DMS114 treated with DMSO at 0.1 percent for 48 hours (cell line): ENCODE measurements around the gene DNAJC18.
"Not testable (repeated sequence)": the region's sequence is repeated elsewhere in the genome, so short reads cannot be mapped to it uniquely, and the experiment has no call there.

Experiments
- DNase-seq: peaks from one replicate; lab custom pipeline; 2025; ENCODE audit not compliant: unreplicated experiment; lab: John Stamatoyannopoulos, UW

The DNAJC18 gene

DNA sequence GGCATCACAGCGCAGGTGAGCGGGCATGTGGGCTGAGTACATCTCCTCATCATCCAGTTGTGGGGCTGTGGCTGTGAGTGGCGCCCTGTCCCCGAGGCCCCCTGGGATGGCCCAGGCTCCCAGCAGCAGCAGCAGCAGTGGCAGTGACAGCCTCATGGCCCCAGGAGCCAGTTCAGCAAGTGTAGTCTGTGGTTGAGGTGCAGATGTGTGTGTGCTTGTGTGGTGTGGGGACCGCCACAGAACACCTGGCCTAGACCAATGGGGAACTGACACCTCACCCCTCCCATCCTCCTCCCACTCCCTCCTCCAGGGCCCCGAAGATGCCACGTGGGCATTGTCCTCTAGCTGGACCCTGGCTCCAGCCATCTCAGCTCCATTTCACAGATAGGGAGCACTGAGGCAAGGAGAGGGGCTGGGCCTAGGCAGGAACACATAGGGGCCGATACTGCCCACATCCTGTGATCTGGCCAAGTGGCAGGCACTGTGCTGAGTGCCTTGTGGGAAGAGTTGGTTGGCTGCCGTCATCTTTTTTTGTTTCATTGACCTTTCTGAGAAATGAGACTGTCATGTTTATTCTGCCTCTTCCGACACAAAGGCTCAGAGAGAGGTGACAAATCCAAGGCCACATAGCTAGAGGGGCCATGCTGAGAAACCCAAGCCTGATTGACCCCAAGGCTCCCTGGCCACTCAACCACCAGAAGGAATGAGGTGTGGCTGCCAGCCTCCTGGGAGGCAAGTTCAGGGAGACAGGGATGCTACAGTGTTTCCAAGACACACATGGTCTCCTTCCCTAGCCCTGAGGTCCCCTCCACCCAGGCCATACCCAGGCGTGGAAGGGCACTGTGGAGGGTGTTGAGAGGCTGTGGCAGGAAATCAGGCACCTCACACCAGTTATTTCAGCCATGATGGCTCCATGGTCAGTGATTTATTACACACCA, 49.4 kb downstream of the DNAJC18 start, which contains the start of gene MZB1:
TSS of gene MZB1 (minus strand) at position 213 of the 938 bp plus-strand sequence. CDS start at position 156, 57 bp downstream.
- DNase-seq: no peak

DNA sequence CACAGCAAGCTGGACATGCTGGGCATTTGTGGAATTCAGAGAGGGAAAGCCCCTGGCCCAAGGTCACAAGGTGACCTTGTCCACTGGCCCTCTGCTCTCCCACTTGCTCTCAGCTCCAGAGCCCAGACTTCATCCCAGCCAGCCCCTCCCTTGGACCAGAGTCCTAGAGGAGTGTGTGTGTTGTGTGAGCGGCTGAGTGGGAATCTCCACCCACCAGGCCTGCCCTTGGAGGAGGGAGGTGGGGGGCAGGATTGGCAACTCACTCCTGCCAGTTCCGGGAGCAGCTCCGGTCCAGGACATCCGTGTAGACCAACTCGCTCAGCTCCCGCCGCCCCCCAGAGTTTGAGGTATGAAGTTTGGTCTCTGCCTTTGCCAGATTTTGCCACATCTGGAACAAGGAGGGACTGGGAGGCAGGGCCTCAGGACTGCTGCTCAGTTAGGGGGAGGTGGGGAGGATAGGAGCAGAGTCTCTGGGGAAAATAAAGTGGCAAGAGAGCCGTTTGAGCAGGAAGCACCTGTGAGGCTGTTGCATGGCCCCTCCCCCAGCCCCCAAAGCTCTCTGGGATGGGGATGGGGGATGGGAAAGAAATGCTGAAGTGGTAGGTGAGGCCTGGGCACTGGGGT, 51.0 kb downstream of the DNAJC18 start:
- no peak for DNase-seq

DNA sequence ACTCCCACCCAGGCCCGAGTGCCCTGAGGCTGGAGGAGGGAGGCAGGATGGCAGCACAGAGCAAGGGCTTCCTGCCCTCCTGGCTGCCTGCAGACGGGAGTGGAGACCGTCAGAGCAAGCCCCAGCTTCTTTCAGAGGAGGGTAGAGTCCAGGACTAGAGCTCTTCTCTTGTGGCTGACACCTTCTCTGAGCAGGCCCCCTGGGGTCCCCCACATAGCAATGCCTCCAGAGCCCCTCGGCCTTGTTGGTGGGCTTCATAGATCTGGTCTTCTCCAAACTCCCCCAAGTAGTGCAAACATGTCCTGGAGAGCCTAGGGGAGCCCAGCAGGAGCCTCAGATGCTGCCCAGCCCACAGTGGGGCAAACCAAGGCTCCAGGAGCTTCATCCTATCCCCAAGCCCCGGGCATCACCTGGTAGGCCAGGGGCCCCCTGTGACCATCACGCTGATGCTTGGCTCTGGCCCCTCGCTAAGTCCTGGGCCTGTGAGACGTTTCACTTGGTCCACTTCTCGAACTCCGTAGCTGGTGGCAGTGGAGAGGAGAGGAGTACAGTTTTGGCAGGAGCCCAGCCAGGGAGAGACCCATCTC, 51.6 kb downstream of the DNAJC18 start:
- no peak for DNase-seq

DNA sequence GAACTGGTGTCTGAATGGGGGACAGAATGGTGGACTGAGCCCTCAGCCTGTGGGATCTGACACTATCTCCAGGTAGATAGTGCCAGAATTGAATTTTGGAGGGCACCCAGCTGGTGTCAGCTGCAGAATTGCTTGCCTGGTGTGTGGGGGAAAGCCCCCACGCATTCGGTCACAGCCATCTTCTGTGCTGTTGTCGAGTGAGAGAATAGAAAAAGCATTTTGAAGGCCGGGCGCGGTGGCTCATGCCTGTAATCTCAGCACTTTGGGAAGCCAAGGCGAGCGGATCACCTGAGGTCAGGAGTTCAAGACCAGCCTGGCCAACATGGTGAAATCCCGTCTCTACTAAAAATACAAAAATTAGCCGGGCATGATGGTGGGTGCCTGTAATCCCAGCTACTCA, 52.4 kb downstream of the DNAJC18 start:
- not testable (repeated sequence) for DNase-seq

DNA sequence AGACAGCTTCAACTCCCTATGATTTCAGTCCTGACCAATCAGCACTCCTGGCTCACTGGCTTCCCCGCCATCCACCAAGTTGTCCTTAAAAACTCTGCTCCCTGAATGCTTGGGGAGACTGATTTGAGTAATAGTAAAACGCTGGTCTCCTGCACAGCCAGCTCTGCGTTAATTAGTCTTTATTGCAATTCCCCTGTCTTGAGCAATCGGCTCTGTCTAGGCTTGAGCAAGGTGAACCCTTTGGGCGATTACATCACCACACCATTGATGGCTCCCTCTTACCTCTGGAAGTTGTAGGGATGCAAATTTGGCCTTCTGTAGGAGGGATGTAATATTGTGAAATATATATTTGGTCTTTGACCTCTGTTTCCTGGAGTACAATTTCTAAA, 53.3 kb downstream of the DNAJC18 start:
- no peak for DNase-seq

DNA sequence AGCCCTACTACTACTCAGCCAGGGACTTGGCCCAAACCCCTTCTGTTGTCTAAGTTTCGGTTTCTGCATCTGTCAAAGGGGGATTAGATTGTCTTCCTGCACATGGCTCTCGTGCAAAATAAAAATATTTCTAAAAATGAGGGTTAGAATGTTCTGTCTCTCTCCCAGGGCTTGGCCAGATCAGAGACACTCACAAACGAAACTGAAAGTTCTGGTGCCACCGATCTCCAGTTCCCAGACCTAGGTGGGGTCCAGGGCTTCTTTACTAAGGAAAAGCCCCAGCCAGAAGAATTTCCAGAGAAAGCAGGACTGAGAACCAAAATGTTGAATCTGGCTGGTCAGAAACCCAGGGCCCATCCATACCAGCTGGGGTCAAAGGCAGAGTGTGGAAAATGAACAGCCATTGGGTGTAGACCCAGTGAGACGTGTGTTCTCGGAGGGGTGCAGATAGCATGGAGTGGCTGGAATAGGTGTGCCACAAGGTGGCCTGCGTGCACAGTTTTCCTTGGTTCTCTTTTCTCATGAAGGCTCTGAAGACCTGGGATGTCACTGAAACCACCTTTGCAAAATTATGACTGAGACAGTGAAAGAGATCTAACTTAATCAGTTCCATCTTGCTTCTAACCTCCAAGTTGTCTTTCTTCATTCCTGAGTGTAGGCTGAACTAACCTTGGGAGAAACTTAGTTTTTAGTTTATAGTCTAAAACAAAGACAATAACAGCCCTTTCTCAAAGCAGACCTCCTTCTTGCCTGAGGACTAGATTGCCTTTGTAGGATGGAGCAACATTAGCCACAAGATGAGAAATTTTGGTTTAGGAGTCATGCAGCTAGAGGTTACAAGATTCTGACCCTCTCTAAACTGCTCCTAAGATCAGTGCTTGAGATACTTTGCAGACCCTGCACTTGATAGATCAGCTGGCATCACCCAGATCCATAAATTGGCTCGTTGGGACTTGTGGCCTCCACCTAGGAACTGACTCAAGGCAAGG, 54.0 kb downstream of the DNAJC18 start:
- DNase-seq: no peak

DNA sequence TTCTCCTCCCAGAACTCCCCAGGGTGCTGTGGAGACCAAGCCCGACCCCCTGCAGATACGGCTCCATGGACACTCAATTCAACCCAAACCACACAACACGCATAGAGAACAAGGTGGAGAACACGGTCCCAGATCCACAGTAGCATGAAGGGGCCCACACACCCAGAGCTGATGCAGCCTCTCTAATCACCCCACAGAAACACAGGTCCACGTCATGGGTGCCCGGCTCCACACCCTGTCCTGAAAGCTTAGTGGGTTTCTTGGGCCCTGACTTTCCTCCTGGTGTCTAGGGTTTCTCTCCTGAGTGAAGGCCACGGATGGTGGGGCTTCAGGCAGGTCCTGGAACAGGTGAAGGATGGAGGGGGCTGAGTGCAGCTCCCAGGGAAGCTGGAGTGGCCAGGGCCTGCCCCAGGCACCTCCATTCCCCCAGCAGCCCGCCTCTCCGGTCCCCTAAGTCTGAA, 54.7 kb downstream of the DNAJC18 start:
- no peak for DNase-seq

DNA sequence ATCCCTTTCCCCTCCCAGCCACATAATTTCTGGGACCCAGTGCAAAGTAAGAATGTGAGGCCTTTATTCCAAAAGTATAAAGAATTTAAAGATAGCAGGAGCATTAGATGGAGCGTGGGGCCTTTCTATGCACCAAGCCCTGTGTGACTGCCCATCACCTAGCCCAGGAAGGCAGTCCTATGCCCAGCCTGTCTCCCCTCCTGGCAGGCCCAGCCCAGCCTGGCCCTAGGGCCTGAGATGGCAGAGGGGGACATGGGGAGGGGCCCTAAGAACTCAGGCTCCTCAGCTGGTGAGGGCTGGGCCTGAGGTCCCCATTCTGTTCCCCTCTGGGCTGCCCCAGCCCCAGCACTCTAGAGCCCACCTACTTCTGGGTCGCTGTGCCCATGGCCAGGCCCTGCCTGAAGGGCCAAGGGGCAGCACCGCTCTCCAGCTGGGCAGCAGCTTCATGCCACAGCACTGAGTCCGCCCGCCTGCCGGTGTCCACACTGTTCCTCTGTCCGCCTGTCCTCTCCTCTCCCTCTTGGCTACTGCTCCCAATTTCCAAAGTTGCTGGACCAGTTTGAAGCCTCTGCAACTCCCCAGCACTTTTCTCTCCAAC, 55.2 kb downstream of the DNAJC18 start:
- no peak for DNase-seq

DNA sequence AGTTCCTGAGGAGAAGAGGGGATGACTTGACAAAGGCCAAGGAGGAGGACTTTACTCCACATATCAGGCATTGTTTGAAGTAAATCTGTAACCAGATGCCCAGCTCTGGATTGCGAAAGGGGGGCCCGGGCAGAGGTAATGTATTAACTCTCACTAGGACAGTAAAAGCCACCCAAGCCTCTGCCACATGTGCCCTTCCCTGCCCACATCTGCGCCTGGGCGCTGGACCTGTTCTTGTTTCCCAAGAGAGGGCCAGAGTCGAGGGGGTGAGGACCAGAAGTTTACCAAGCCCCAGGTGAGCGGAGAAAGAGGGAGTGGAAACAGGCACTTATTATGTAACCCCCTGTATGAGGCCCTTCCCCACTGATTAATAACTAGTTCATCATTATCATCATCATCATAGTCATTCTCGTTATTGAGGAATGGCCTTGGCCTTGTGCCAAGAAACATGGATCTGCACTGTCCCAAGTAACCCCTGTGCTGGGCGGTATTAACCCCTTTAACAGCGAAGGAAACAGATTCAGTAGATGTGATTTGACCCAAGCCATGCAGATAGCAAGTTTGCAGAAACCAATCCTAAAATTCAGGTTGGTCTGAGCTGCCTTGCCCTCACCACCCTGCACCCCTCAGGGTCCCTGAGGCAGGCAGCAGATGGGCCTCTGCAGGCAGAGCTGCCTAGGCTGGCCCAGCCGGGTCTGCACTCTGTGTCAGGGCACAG, 55.9 kb downstream of the DNAJC18 start, which contains the start of gene SLC23A1:
TSS of gene SLC23A1 (minus strand) at position 23 of the 718 bp plus-strand sequence. CDS start 44 bp downstream, outside the sequence.
- no peak for DNase-seq

DNA sequence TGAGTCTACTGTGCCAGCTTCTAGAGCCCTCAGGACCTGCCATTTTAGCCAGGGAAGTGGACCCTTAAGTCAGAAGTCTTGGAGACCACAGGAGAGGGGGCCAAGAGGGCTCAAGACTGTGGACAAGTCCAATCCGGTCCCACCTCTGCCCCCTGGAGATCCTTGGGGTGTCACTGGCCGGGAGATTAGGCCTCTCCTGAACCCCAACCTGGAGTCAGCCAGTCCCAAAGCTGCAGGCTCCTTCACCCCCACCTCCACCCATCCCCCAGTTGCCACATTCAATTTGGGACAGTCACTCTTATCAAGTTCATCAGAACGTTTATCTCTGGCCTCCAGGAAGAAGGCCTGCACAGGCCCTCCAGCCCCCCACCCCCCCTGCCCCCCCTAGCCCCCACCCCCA, 56.5 kb downstream of the DNAJC18 start:
- no peak for DNase-seq

DNA sequence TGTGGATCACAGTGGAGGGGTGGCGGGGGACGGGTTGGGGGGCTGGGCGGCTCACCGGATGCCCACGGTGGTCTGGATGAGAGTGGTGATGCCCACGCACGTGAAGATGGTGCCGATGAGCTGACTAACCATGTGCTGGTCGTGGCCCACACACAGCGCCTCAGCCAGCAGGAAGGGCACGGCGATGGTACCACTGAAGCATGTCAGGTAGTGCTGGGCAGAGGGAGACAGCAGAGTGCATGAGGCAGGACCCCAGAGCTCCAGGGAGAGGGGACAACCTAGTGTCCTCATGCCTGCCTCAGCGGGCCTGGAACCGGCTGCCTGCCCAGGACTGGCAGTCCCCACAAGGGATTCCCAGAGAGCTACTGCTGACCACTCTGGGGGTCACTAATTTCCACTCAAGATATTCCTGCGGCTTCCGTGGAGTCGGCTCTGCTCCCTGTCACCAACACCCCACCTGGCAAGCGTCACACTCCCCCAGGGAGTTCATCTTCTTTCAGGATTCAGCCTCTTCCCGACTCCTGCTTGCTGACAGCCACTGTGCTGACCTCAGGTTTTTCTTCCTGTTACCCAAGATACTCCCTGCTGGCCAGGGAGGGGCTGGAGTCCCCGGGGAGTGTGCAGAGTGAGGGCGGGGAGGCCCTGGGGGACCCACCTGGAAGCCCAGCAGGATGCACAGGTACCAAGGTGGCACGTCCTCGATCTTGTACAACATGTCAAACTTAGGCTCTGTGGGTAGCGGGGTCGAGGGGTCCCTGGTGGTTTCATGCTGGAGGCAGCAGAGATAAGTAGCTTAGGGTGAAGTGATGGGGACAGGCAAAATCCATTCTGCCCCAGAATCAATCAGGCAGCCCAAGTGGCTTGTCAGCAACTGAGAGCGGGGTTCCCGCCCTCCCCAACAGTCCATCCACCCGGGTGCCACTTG, 57.2 kb downstream of the DNAJC18 start:
- DNase-seq: no peak

DNA sequence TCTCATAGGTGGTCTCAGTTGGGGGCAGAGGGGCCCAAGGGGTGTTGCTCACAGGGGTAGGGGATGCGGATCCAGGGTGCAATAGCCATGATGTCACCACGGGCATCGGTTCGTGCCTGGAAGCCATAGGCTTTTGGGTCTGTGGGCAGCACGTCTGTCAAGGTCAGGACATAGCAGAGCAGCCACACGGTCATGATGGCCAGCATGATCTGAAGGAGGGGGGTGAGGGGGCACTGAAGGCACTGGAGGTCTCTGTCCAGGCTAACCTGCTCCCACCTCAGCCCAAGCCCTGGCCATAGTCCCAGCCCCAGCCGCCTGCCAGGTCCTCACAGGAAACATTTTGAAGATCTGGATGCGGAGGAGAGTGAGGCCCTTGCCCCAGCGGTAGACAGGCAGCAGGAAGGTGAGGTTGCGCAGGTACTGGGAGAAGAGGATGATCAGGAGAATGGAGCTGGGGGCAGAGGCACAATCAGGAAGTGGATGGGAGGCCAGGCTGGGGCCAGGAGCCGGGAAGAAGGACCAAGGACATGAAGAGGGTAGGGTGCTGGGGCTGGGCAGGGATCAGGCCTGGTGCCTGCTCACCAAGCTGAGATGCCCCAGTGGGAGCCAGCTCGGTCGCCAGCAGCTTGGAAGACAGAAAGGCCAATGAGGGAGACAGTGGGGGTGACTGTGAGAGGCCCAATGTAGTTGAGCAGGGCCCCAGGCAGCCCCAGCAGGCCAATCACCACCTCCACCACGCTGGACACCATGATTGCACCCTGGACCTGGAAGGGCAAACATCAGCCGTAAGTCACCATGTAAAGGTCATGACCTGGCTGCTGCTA, 59.5 kb downstream of the DNAJC18 start:
- no peak for DNase-seq

DNA sequence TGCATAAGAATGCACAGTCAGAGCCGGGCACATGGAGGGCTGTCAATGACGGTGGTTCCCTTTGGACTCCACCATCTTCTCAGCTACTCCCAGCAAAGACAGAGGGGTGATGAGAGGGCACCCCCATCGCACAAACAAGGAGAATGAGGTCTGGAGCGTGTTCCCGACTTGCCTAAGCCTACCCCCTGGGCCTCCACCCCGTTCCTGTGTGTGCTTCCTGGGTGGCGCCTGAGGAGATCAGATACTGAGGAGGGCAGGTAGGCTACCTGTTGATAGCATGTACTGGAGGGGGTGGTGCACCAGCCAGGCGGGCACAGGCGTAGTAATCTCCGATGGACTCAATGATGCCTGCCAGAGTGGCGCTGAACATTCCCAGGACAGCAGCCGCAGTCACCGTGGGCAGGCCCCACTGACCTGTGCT, 60.4 kb downstream of the DNAJC18 start:
- no peak for DNase-seq

DNA sequence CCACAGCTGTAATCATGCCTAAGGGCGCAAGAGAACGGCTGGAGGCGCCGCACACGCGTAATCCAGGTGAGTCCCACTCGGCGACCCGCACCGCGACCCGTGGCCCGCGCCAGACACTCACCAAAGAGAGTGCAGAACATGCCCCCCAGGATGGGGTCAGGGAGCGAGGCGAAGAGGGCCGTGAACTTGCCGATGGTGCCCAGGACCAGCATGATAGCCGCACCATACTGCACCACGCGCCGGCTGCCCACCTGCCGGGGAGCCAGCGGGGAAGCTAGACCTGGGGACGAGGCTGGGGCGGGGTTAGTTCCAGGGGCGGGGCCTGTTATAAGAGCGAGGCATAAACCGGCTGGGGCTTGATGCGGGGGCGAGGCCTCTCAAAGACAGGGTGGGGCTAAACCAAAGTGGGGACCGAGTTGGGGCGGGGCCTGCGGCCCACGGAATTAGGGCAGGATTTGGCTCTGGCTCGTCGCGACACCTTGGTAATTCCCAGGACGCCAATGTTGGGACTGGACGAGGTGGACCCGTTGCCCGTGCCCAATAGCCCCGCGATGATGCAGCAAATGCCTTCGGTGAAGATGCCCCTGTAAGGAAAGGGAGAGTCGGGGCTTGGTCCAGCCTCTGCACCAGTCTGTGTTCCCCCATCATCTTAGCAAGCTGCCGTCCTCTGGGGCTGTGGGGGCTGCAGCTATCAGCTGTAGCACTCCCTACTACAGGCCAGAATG, 61.1 kb downstream of the DNAJC18 start:
- DNase-seq: no peak

DNA sequence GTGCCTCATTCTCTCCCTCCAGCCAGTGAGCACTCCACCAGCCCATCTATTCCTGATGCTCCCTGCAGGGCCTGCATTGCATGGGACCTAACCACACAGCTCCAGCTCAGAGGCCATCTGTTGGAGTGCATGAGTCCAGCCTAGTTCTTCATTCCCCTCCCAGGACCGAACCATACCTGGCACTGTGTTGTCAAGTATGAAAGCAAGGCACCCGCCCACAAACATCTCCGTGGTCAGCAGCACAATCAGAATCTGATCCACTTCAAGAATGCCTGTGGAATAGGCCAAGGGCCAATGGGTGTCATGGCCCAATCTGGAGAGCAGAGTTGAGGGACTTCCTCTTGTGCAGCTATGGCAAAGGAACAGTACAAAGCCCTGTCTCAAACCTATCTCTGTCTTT, 62.1 kb downstream of the DNAJC18 start:
- DNase-seq: no peak

DNA sequence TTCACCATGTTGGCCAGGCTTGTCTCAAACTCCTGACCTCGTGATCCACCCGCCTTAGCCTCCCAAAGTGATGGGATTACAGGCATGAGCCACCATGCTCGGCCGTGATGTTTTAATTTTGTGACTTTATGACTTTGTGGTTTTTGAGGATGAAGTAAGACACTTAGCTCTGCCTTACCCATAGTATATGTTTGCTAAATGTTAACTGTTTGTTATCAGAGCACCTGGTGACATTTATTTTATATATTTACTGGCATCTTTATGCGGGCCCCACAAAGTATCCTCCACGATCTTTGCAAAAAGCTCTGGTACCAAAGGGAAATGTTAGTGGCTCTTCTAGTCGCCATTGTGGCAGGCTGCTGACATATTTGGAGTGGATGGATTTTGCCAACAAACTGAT, 63.0 kb downstream of the DNAJC18 start:
- no peak for DNase-seq

DNA sequence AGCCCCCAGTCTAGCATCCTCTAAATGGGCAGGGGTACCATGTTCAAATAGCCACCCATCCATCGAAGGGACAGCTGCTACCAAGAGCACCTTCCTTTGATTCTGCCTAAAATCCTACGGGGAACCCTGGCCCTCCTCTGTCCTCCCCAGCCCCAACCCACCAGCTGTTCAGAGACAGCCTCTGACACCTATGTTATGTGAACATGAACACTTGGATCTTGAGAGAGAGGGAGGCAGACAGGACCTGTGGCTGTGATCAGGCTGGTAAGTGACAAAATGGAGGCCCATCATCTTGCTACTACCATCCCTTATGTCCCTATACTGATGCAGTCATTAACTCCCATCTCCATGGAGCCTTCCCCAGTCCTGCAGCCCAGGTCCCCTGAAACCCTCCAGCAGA, 64.4 kb downstream of the DNAJC18 start:
- DNase-seq: no peak
